COLO829 (cell line): ENCODE results near the gene UQCC5.
"Not testable (repeated sequence)": the region's sequence is repeated elsewhere in the genome, so short reads cannot be mapped to it uniquely, and the experiment has no call there.

Experiments used
- DNase-seq: peaks from one replicate; pipeline ENCODE4 v3.0.0; 2012; ENCODE audit warnings: low spot score

Gene UQCC5

GRCh38 chr3:52523386-52524257, 12.8 kb upstream of the UQCC5 start:
- DNase-seq, result no peak

- no peak for DNase-seq
Observed at GRCh38 chr3:52524258-52524751, 12.1 kb upstream of the UQCC5 start.

- no peak for DNase-seq
Observed at GRCh38 chr3:52524752-52525679, 11.4 kb upstream of the UQCC5 start.

- DNase-seq, result no peak
Observed at GRCh38 chr3:52525680-52526561, 10.5 kb upstream of the UQCC5 start.

GRCh38 chr3:52526671-52527038, 9.8 kb upstream of the UQCC5 start:
- not testable (repeated sequence) for DNase-seq

- no peak for DNase-seq
Observed at GRCh38 chr3:52527039-52527731, 9.2 kb upstream of the UQCC5 start.

GRCh38 chr3:52527732-52528585, 8.4 kb upstream of the UQCC5 start:
- DNase-seq, result no peak

- DNase-seq, result no peak
Observed at GRCh38 chr3:52528586-52529375, 7.6 kb upstream of the UQCC5 start.

- DNase-seq, result no peak
Observed at GRCh38 chr3:52529376-52530333, 6.8 kb upstream of the UQCC5 start.

- DNase-seq, result no peak
Observed at GRCh38 chr3:52530918-52531826, 5.2 kb upstream of the UQCC5 start.

- DNase-seq, result no peak
Observed at GRCh38 chr3:52531860-52532516, 4.4 kb upstream of the UQCC5 start.

GRCh38 chr3:52532517-52532837, 3.9 kb upstream of the UQCC5 start:
- no peak for DNase-seq

GRCh38 chr3:52532838-52533622, 3.4 kb upstream of the UQCC5 start:
- no peak for DNase-seq

GRCh38 chr3:52533623-52534280, 2.7 kb upstream of the UQCC5 start, which contains the start of gene NT5DC2:
Gene NT5DC2, minus strand, starts transcription at chr3:52533857. Its CDS starts 120 bp downstream, at chr3:52533737.
- peak; percentile 53 for DNase-seq
